Liver (tissue), 9 donors: Measurements from ENCODE around the gene LIPC. TPM values are rescaled to one million over a fixed set of nuclear protein-coding genes. Genes with fewer than 3 reads are reported as not detected.

Source experiments
- DNase-seq: peaks from one replicate; pipeline ENCODE4 v3.0.0-alpha.2; 2017; ENCODE audit warnings: low spot score
- H3K27ac ChIP-seq, 2 donors: one replicate each; pipeline ENCODE4 v1.7.0; 2013; ENCODE audit warnings: inconsistent platforms in 2 of 2, low read length in 2 of 2, control low read depth in 1 of 2, low read depth in 1 of 2, mild to moderate bottlenecking in 1 of 2
- H3K27me3 ChIP-seq, 4 donors: one replicate each; pipeline versions ENCODE4 v1.6.1 to v1.7.0; 2013; ENCODE audit warnings: low read length in 3 of 4, inconsistent platforms in 1 of 4, mild to moderate bottlenecking in 1 of 4, moderate library complexity in 1 of 4; ENCODE audit not compliant: control insufficient read depth in 4 of 4, insufficient read depth in 4 of 4
- H3K36me3 ChIP-seq, 4 donors: one replicate each; pipeline versions ENCODE4 v1.6.1 to v1.7.0; 2013; ENCODE audit warnings: low read length in 3 of 4, mild to moderate bottlenecking in 3 of 4, low read depth in 1 of 4, moderate library complexity in 1 of 4; ENCODE audit not compliant: control insufficient read depth in 4 of 4, insufficient read depth in 3 of 4
- H3K4me1 ChIP-seq, 4 donors: one replicate each; pipeline versions ENCODE4 v1.6.1 to v1.7.0; 2013; ENCODE audit warnings: low read length in 3 of 4, mild to moderate bottlenecking in 3 of 4, moderate library complexity in 1 of 4; ENCODE audit not compliant: control insufficient read depth in 4 of 4, insufficient read depth in 4 of 4
- H3K4me3 ChIP-seq, 3 donors: one replicate each; pipeline versions ENCODE4 v1.6.1 to v1.7.0; 2013; ENCODE audit warnings: low read length in 3 of 3, control low read depth in 1 of 3, low read depth in 1 of 3, mild to moderate bottlenecking in 1 of 3
- H3K9ac ChIP-seq, 2 donors: one replicate each; pipeline ENCODE4 v1.7.0; 2013; ENCODE audit warnings: low read length in 2 of 2, mild to moderate bottlenecking in 2 of 2, moderate library complexity in 2 of 2, control low read depth in 1 of 2, low read depth in 1 of 2
- H3K9me3 ChIP-seq, 4 donors: one replicate each; pipeline versions ENCODE4 v1.6.1 to v1.7.0; 2013; ENCODE audit warnings: low read length in 3 of 4; ENCODE audit not compliant: control insufficient read depth in 4 of 4
- ATF3 ChIP-seq: IDR thresholded peaks from 2 replicates; pipeline ENCODE4 v1.6.1; 2016; ENCODE audit warnings: antibody characterized with exemption
- CTCF ChIP-seq: fragments of 150-350 bp; IDR thresholded peaks from 2 replicates; pipeline ENCODE4 v1.5.1; 2017; ENCODE audit warnings: improper control_type of control experiment, low read depth, low read length; ENCODE audit not compliant: missing input control
- EGR1 ChIP-seq, 2 donors: IDR thresholded peaks; 2 replicates each; pipeline ENCODE4 v1.6.1; 2016 to 2018; ENCODE audit warnings: antibody characterized with exemption in 2 of 2, low read depth in 2 of 2
- FOXA1 ChIP-seq: IDR thresholded peaks from 2 replicates; pipeline ENCODE4 v1.6.1; 2016; ENCODE audit warnings: antibody characterized with exemption
- FOXA2 ChIP-seq: IDR thresholded peaks from 2 replicates; pipeline ENCODE4 v1.6.1; 2016; ENCODE audit warnings: antibody characterized with exemption
- GABPA ChIP-seq, 2 donors: IDR thresholded peaks in 1 of 2; conservative IDR thresholded peaks in 1 of 2; 2 replicates each; pipeline ENCODE4 v1.6.1; 2016; ENCODE audit warnings: antibody characterized with exemption in 2 of 2, mild to moderate bottlenecking in 1 of 2, moderate library complexity in 1 of 2
- HNF4A ChIP-seq, 2 donors: conservative IDR thresholded peaks; 2 replicates each; pipeline ENCODE4 v1.6.1; 2016; ENCODE audit warnings: antibody characterized with exemption in 2 of 2, mild to moderate bottlenecking in 2 of 2
- HNF4G ChIP-seq: IDR thresholded peaks from 2 replicates; pipeline ENCODE4 v1.6.1; 2016; ENCODE audit warnings: antibody characterized with exemption
- JUND ChIP-seq, 2 donors: IDR thresholded peaks; 2 replicates each; pipeline ENCODE4 v1.6.1; 2016; ENCODE audit warnings: antibody characterized with exemption in 2 of 2
- MAX ChIP-seq: IDR thresholded peaks from 2 replicates; pipeline ENCODE4 v1.6.1; 2016; ENCODE audit warnings: antibody characterized with exemption
- NR2F2 ChIP-seq: IDR thresholded peaks from 2 replicates; pipeline ENCODE4 v1.6.1; 2016; ENCODE audit warnings: antibody characterized with exemption
- RAD21 ChIP-seq, 2 donors: IDR thresholded peaks; 2 replicates each; pipeline ENCODE4 v1.6.1; 2016; ENCODE audit warnings: antibody characterized with exemption in 2 of 2, mild to moderate bottlenecking in 2 of 2
- RXRA ChIP-seq, 2 donors: IDR thresholded peaks; 2 replicates each; pipeline ENCODE4 v1.6.1; 2017 to 2018; ENCODE audit warnings: antibody characterized with exemption in 2 of 2, mild to moderate bottlenecking in 1 of 2
- SP1 ChIP-seq: IDR thresholded peaks from 2 replicates; pipeline ENCODE4 v1.6.1; 2018; ENCODE audit warnings: antibody characterized with exemption, mild to moderate bottlenecking
- TAF1 ChIP-seq: conservative IDR thresholded peaks from 2 replicates; pipeline ENCODE4 v1.6.1; 2016; ENCODE audit warnings: antibody characterized with exemption, mild to moderate bottlenecking
- YY1 ChIP-seq: IDR thresholded peaks from 2 replicates; pipeline ENCODE4 v1.6.1; 2016; ENCODE audit warnings: antibody characterized with exemption, mild to moderate bottlenecking
- ZBTB33 ChIP-seq: IDR thresholded peaks from 2 replicates; pipeline ENCODE4 v1.6.1; 2016; ENCODE audit warnings: antibody characterized with exemption
- WGBS: extraction: QIAGEN DNeasy Blood & Tissue Kit; methylation state at CpG from one replicate; pipeline ENCODE4 v1.1.7; 2013; 5-methylcytosine and 5-hydroxymethylcytosine counted together
- polyA plus RNA-seq, 2 donors: library from polyadenylated mRNA; stranded (reverse) in 1 of 2; unstranded in 1 of 2; fragments of 200-250 nt in 1 of 2; fragments of >200 nt in 1 of 2; fragmentation: Nextera tagmentation in 1 of 2; extraction: Ambion mirVana in 1 of 2; gene quantifications; one replicate each; pipeline versions ENCODE4 v1.2.1 to v1.2.3, GENCODE V29; 2013 to 2015
- total RNA-seq, 2 donors: library from RNA; depleted of rRNA; stranded (reverse); fragments of >200 nt; gene quantifications; one replicate each; pipeline ENCODE4 v1.2.3, GENCODE V29; 2014
- TF ChIP-seq, protein P1 (sequence below): IDR thresholded peaks from 2 replicates; pipeline ENCODE4 v1.6.1; 2016; ENCODE audit warnings: antibody characterized with exemption, mild to moderate bottlenecking
- donor health status: healthy.
- donor health status: healthy.
- donor health status: healthy.
- donor health status: healthy.
- donor health status: healthy.

The LIPC gene
- total and polyA plus RNA-seq, 4 donors: 60.1 to 268 (median 131) TPM

GRCh38 chr15:58479941-58480340 is 48.1 kb downstream of the LIPC start:
- TF ChIP-seq HNF4G: no peak
- TF ChIP-seq FOXA2: no peak
- no peak for TF ChIP-seq YY1
- TF ChIP-seq EGR1 (IDR thresholded peaks at IDR 0.05; ENCODE audit: low read depth in 2 of 2): no peak
- no peak for TF ChIP-seq FOXA1
- no peak for TF ChIP-seq ZBTB33
- no peak for TF ChIP-seq RXRA (IDR thresholded peaks at IDR 0.05)
- no peak for TF ChIP-seq NR2F2
- no peak for TF ChIP-seq MAX
- no peak for TF ChIP-seq TAF1
- TF ChIP-seq, protein P1, sequence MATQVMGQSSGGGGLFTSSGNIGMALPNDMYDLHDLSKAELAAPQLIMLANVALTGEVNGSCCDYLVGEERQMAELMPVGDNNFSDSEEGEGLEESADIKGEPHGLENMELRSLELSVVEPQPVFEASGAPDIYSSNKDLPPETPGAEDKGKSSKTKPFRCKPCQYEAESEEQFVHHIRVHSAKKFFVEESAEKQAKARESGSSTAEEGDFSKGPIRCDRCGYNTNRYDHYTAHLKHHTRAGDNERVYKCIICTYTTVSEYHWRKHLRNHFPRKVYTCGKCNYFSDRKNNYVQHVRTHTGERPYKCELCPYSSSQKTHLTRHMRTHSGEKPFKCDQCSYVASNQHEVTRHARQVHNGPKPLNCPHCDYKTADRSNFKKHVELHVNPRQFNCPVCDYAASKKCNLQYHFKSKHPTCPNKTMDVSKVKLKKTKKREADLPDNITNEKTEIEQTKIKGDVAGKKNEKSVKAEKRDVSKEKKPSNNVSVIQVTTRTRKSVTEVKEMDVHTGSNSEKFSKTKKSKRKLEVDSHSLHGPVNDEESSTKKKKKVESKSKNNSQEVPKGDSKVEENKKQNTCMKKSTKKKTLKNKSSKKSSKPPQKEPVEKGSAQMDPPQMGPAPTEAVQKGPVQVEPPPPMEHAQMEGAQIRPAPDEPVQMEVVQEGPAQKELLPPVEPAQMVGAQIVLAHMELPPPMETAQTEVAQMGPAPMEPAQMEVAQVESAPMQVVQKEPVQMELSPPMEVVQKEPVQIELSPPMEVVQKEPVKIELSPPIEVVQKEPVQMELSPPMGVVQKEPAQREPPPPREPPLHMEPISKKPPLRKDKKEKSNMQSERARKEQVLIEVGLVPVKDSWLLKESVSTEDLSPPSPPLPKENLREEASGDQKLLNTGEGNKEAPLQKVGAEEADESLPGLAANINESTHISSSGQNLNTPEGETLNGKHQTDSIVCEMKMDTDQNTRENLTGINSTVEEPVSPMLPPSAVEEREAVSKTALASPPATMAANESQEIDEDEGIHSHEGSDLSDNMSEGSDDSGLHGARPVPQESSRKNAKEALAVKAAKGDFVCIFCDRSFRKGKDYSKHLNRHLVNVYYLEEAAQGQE: no peak
- TF ChIP-seq JUND (IDR thresholded peaks at IDR 0.05): no peak
- no peak for TF ChIP-seq SP1
- no peak for TF ChIP-seq GABPA (IDR thresholded peaks at IDR 0.05 in 1 of 2, conservative IDR thresholded peaks at IDR 0.05 in 1 of 2)
- no peak for TF ChIP-seq ATF3
- TF ChIP-seq CTCF: no peak
- TF ChIP-seq RAD21 (IDR thresholded peaks at IDR 0.05): no peak
- TF ChIP-seq HNF4A (conservative IDR thresholded peaks at IDR 0.05): no peak
- H3K27me3 ChIP-seq: no peaks in the 10 kb centered on the region
- H3K27ac ChIP-seq: no peak overlapping the region
- no peaks in the 10 kb centered on the region for H3K36me3 ChIP-seq
- no peak overlapping the region for H3K4me3 ChIP-seq
- peaks cover 11 to 38% (median 26%) of the 10 kb centered on the region in 4 donors for H3K4me1 ChIP-seq
- no peaks in the 10 kb centered on the region for H3K9me3 ChIP-seq
- no peak overlapping the region for H3K9ac ChIP-seq
- 97% methylated on average over 3 of the region's 3 CpGs for WGBS
- no peak for DNase-seq

DNA sequence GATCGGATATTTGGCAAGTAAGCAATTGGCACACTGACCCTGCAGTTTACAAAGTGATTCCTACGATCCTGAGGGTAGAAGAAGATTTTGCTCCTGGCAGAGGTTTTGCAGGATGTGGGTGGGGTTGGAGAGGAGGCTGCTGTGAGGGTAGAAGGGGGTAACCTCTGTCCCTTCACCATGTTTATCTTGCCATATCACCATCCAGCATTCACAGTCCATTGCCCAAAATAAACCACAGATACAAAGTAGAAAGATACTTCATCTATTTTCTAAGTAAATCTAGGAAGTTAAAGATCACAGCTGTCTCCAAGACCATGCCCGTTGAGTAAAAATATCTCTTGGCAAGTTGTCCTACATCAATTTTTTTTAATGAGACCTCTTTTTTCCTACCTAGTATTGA is 51.6 kb downstream of the LIPC start:
- Histone ChIP-seq H3K9me3 (no peaks in the 10 kb centered on the region), H3K27ac (no peak overlapping the region), H3K9ac (no peak overlapping the region), H3K27me3 (no peaks in the 10 kb centered on the region), H3K4me1 (peaks cover 0 to 5% (median 3%) of the 10 kb centered on the region in 4 donors), H3K36me3 (no peaks in the 10 kb centered on the region), H3K4me3 (no peak overlapping the region)
- TF ChIP-seq JUND (IDR thresholded peaks at IDR 0.05) (no peak), HNF4A (conservative IDR thresholded peaks at IDR 0.05) (peak in 1 of 2 donors; percentile 43)
- WGBS: 43% methylated on average over 3 of the region's 3 CpGs
- DNase-seq: no peak
